NCI-H2029 treated with DMSO at 0.1 percent for 48 hours (cell line): ENCODE measurements around the gene NXPH4.

ENCODE experiments used
- DNase-seq: peaks from one replicate; lab custom pipeline; 2025; lab: John Stamatoyannopoulos, UW

The NXPH4 gene

DNA sequence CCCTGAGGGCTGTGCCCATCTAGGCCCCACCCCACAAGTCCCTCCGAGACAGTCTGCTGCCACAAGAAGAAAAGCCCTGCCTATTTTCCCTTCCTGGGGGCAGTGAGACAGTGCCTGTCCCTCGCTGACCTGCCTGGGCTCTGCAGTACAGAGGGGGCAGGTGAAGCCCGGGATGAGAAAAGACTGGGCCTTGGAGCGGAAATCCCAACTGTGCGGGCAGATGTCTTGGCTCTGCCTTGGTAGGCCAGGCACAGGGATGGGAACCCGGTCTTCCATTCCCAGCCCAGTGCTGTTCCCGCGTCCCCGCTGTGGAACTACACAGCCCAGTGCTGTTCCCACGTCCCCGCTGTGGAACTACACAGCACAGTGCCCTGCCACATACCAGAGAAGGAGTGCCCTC is 12.8 kb upstream of the NXPH4 start:
- no peak for DNase-seq

DNA sequence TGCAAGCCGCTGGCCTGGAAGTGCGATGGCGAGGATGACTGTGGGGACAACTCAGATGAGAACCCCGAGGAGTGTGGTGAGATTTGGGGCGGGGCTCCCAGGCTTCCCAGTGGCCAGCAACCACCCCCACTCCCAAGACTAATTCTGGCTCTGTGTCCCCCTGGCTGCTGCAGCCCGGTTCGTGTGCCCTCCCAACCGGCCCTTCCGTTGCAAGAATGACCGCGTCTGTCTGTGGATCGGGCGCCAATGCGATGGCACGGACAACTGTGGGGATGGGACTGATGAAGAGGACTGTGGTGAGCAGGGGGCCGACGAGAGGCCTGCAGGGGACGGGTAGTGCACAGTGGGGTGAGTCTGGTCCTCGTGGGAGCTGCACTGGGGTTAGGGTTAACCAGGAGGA is 12.1 kb upstream of the NXPH4 start:
- DNase-seq, result no peak

DNA sequence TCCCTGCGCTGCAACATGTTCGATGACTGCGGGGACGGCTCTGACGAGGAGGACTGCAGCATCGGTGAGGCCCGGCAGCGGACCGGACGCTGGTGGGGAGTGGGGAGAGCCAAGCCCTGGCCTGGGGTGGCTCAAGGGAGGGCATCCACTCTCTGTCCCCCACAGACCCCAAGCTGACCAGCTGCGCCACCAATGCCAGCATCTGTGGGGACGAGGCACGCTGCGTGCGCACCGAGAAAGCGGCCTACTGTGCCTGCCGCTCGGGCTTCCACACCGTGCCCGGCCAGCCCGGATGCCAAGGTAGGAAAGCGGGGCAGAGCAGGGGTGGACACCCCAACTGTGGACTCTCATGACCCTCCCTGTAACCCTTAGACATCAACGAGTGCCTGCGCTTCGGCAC is 11.4 kb upstream of the NXPH4 start:
- DNase-seq, result no peak

DNA sequence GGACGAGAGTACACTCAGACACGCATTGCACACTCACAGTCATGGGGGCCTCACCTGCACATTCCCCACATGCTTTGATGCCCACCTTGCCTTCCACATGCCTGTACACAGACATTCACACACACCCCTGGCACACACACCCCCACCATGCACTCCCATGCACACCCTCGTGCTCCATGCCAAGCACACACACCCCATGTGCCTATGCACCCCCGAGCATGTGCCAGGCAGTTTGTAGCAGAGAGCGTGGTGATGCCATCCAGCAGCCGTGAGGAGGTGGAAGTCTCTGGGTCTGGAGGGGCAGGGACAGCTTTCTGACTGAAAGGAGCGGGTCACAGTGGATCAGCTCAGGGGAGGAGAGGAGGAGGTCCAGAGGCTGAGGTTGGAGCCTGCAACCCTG is 10.7 kb upstream of the NXPH4 start:
- DNase-seq, result no peak

DNA sequence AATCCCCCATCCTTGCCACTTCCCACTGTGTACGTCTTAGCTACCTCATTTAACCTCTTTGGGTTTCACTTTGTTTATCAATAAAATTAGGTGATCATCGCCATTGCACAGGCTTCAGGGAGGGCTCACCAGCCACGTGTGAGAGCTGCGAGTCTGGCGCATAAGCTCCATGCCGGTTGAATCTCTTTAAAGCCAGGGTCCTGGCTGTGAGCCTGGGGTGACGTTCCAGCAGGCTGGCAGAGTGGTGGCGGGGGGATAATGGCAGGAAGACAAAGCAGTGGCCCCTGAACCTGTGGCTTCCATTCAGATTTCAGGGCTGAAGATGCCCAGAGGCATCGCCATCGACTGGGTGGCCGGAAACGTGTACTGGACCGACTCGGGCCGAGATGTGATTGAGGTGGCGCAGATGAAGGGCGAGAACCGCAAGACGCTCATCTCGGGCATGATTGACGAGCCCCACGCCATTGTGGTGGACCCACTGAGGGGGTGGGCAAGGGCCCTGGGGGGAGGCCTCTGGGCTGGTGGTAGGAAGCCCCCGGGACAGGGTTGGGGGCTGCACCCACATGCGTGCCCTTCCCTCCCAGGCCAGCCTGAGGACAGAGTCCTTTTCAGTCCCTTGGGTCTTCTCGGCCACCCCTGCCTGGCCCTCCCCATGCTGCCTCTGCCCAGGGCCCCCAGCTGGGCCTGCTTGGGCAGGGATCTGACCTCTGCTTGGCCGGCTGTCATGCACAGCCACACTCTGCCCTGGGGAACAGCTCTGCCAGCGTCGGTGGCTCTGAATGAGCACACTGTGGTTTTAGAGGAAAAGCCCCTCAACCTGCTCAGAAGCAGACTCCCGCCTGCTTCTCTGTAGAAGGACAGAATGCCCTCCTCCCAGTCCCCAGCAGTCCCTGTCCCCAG is 8.6 kb upstream of the NXPH4 start:
- DNase-seq, result no peak

DNA sequence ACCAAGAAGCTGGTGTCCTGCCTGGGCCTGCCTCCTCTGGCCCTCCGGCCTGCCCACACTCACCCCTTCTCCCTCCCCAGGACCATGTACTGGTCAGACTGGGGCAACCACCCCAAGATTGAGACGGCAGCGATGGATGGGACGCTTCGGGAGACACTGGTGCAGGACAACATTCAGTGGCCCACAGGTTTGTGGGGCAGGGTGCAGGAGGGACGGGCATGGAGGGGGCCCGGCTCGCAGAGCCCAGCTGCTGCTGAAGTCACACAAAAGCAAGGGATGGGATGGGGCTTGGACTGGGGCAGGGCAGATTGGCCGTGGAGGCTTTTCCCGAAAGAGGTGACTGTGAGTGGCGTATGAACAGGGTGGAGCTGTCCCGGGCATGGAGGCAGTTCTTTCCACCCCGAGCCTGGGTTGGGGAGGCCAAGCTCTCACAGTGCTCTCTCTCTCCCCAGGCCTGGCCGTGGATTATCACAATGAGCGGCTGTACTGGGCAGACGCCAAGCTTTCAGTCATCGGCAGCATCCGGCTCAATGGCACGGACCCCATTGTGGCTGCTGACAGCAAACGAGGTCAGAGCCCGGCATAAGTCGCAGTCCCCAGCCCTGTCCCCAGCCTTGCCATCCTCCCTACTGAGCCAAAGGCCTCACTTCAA is 7.8 kb upstream of the NXPH4 start:
- no peak for DNase-seq

DNA sequence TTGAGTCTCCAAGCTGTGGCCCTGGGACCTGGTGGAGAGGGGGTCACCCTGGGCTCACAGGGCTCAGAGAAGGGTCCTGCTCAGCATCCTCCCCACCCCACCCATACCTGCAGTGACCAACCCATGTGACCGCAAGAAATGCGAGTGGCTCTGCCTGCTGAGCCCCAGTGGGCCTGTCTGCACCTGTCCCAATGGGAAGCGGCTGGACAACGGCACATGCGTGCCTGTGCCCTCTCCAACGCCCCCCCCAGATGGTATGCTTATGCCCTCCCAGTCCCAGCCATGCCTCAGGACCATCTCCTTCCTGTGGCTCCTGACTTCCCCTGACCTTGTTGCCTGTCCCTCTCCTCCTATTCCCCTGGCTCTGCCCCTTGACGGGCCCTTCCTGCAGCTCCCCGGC is 6.7 kb upstream of the NXPH4 start:
- DNase-seq, result no peak

DNA sequence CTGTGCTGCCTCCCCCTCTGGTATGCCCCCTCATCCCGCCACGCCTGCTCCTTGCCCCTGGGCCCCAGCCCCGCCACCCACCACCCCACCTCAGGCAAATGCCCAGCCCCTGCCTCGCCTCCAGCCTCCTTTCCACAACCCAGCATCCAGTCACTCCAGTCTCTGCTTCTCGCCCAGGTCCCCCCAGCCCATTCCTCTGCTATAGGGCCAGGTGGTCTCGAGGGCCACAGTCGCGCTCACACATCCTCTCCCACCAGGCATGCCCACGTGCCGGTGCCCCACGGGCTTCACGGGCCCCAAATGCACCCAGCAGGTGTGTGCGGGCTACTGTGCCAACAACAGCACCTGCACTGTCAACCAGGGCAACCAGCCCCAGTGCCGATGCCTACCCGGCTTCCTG is 6.1 kb upstream of the NXPH4 start:
- no peak for DNase-seq

DNA sequence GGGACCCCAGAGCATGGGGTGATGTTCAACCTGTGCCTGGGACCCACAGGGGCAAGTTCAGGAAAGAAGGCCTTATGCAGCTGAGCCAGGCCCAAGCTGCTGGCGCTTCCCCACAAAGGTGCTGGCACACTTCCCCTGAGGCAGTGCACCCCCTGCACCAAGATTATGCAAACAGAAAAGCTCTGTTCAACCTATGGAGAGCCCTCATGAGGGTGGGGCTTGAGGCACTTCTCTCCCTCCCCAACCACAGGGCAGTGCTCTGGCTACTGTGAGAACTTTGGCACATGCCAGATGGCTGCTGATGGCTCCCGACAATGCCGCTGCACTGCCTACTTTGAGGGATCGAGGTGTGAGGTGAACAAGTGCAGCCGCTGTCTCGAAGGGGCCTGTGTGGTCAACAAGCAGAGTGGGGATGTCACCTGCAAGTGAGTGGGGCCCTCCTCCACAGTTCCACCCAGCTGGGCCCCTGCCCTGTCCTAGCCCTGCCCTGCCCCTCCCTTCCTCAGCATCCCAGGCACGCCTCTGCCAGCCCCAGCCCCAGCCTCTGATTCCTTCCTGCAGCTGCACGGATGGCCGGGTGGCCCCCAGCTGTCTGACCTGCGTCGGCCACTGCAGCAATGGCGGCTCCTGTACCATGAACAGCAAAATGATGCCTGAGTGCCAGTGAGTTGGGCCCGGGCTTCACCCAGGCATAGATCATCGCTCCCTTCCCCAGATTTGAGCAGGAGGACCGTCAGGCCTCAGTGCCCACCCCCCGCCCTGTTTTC is 5.5 kb upstream of the NXPH4 start:
- DNase-seq, result no peak

DNA sequence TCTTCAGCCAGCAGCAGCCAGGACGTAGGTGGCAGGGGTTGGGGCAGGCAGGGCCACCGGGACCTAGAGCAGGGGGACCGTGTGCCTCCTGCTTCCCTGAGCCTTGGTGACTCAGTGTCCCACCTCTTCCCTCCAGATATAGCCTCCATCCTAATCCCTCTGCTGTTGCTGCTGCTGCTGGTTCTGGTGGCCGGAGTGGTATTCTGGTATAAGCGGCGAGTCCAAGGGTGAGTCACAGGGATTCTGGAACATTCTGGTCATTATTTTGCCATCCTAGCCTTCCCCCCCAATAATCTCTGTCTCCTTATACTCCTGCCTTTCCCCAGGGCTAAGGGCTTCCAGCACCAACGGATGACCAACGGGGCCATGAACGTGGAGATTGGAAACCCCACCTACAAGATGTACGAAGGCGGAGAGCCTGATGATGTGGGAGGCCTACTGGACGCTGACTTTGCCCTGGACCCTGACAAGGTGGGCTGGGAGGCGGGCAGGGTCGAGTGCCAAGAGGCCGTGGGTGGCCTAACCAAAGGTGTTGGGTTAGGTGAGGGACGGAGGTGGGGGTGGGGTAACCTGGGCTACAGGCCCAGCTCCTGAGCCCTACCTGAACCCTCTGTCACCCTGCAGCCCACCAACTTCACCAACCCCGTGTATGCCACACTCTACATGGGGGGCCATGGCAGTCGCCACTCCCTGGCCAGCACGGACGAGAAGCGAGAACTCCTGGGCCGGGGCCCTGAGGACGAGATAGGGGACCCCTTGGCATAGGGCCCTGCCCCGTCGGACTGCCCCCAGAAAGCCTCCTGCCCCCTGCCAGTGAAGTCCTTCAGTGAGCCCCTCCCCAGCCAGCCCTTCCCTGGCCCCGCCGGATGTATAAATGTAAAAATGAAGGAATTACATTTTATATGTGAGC is 4.5 kb upstream of the NXPH4 start:
- DNase-seq, result no peak

DNA sequence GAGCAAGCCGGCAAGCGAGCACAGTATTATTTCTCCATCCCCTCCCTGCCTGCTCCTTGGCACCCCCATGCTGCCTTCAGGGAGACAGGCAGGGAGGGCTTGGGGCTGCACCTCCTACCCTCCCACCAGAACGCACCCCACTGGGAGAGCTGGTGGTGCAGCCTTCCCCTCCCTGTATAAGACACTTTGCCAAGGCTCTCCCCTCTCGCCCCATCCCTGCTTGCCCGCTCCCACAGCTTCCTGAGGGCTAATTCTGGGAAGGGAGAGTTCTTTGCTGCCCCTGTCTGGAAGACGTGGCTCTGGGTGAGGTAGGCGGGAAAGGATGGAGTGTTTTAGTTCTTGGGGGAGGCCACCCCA is 3.9 kb upstream of the NXPH4 start:
- no peak for DNase-seq

DNA sequence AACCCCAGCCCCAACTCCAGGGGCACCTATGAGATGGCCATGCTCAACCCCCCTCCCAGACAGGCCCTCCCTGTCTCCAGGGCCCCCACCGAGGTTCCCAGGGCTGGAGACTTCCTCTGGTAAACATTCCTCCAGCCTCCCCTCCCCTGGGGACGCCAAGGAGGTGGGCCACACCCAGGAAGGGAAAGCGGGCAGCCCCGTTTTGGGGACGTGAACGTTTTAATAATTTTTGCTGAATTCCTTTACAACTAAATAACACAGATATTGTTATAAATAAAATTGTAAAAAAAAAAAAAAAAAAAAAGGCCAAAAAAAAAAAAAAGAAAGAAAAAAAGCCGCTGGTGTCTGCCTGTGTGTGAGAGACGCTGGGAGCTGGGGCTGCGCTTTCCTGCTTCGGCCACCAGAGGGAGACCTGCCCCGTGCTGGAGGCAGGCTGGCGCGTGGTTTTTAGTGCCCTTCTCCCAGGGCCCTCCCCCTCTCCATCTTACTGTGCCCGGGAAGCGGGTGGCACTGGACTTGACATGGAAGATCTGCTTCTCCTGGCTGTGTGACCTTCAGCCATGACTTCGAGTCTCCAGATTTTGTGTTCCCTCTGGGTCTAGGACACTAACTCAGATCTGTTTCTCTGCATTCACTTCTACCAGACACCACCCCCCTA is 3.4 kb upstream of the NXPH4 start:
- DNase-seq, result peak; percentile 69

DNA sequence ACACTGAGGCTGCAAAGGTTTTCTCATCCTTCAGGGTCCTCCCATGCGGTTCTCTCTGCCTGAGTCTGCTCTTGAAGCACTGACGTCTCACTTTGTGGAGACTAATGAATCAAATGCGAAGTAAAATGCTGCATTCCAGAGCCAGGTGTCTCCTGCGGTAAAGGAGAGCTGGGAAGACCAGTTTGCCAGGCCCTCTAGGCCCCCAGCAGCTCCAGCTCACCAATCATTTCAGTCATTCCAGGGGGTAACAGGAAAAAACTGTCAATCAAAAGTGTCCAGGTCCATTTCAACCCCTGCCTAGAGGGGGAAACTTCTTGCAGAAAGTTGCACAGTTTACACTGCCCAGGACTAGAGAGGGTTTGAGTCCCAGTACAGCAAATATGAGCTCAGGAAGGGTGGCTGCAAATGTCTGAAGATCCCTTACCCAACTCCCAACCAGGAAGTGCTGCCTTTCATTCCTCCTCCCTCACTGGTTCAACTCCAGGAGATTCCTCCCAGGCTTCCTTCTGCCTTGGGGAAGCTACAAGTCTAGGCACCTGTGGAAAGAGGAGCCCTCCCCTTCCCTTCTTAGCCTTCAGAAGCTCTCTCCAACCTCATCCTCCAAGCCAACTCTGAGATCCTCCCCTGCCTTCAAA is 2.7 kb upstream of the NXPH4 start:
- DNase-seq, result no peak

DNA sequence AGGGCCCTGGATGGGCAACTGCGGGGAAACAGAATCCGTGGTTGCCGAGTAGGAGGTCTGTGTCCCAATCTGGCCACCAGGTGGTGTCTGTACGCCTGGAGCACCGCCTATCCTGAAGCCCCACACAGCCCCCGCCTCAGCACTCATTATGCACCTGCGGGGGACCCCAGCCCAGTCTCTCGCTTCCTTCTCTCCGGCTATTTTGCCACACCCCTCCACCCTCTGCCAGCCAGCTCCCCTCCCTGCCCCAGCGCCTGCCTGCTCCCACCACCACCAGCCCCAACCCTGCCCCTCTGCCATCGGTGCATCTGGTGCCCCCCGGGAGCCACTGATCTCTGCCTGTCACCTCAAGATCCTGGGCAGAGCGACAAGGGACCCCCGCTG is 2.2 kb upstream of the NXPH4 start:
- DNase-seq, result peak; percentile 65

DNA sequence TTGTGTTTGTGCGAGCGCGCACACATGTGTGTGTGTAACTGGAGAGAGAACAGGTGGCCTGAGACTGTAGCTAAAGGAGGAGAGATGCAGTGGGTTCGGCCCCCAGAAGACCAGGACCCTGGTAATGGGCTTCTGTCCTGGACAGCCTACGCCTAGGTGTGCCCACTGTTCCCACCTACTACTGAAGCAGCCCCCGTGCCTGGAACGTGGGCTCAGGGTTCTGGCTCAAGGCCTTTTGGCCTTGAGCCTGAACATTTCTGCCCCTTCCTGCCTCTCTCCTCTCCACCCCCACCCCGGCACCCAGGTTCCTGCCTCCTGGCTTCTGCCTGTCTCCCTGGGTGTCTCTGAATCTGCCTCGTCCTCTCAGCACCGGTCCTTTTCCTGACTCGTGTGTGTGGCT is 1.5 kb upstream of the NXPH4 start:
- no peak for DNase-seq

DNA sequence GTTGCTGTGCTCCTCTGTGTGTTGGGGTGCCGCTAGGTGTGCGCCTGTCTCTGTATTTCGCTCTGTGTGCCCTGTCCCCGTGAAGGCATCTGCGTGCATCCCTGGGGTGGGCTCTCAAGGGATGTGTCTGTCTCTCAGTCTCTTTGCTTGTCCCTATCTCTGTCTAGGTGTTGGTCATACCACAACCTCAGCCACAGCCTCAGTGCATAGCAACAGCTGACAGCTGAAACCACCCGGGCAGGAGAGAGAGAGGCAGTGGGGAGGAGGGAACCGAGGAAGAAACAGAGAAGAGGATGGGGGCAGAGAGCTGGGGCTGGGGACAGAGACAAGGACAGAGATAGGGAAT is 953 bp upstream of the NXPH4 start:
- DNase-seq, result no peak

DNA sequence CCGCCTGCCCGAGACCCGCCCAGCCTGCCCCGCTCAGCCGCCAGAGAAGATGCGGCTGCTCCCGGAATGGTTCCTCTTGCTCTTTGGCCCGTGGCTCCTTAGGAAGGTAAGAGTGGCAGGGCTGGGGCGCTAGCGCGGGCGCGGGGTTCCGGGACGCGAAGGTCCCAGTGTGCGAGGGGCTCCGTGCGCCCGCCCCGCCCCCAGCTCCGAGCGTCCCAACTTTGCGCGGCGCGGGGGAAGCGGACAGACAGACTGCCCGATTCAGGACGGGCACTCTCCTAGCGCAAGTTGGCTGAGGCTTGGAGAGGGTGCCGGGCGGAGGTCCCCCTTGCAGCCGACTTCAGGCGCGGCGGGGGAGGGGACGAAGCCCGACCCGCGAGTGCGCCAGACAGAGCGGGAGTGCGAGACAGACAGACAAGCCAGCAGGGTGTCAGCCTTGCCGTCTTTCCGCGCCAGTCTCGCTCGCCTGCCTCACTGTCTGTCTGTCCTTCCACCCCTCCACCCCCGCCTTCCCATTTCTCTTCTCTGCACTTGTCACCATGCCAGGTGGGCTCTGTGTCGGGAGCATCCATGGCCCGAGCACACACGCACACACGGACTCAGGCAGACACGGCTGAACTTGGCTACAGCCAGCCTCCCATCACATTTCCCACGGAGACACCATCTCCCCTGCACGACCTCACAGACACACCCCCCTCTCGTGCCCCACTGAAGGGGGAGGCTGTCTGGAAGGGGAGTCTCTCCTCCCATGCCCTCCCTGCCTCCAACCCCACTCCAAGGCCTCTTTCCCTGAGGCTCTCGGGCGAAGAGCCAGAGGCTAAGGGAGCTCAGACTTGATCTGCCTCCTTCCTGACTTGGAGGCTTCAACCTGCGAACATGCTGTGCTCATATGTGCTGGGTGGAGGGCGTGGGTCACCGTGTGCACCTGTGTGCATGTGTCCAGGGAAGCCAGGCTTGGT is 606 bp downstream of the NXPH4 start:
- no peak for DNase-seq

DNA sequence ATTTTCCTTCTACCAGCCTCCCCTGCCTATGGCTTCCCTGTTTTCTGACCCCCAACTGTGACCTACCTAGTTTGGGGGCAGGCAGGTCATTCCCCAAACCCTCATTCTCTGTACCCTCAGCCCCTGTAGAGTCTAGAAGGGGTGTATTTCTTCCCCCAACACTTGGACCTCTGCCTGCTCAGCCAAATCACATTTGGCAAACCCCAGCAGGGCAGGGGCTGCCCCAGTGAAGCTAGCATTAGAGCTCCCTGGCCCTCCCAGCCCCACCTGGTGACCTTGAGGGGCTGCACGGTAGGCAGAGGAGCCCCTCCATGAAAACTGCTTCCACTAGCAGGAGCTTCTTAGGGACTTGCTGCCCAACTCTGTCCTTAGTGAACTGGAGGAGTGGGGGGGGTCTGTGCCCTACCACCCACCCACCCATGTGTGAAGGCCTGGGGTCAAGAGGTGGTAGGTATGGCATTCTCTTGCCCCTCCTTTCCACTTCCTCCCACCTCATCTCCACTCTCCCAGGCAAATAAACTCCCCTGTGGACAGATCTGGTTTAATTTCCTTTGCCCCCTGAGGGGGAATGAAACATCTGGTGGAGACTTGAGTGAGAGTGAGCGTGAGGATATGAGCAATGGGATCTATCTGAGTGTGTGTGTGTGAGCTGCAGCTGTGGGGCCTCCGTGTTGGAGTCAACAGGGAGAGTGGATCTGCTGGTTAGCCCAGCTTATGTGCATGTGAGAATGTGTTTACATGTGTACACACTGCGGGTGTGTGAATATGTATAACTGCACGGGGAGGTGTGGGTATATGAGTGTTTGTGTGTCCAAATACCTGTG is 1.6 kb downstream of the NXPH4 start:
- no peak for DNase-seq
